ENCODE measurements around the gene HES7. TPM values are rescaled to one million over a fixed set of nuclear protein-coding genes. Genes with fewer than 3 reads are reported as not detected.

Gene HES7
- total RNA-seq, 1 experiment from 2014 or later, result 3.1 TPM

- DNase-seq (ENCODE audit: low spot score), result peak; percentile 81
- H3K27ac Mint-ChIP-seq, result peak overlapping the region; percentile 89
- peak; percentile 1; the same call in 1 of the 2 replicates for ATAC-seq
- peaks cover 22% of the 10 kb centered on the region for H3K36me3 Mint-ChIP-seq
- H3K27me3 Mint-ChIP-seq (ENCODE audit: low read depth), result peaks cover 3% of the 10 kb centered on the region; the same call in 1 of the 2 replicates
- peaks cover 14% of the 10 kb centered on the region for H3K4me1 Mint-ChIP-seq
- CTCF ChIA-PET, result interaction anchor here (0.6 to 1.6 kb wide), 9 partner anchors 12 to 72 kb away, joined by 3 to 7 read pairs (median 3); partner anchors contain the start of gene HES7
- POLR2A ChIA-PET, result interaction anchor here (0.9 to 1.1 kb wide), 3 partner anchors 12 to 59 kb away, joined by 3 to 6 read pairs (median 4); partner anchors contain the start of gene AURKB
- no peaks in the 10 kb centered on the region for H3K9me3 Mint-ChIP-seq
- peak overlapping the region; percentile 96 for H3K4me3 Mint-ChIP-seq
- TF ChIP-seq HMGXB4 (CRISPR knock-in tag; IDR thresholded peaks at IDR 0.05), result no peak
- peak; percentile 43; the same call in 1 of the 2 replicates for TF ChIP-seq TEAD1 (CRISPR knock-in tag; IDR thresholded peaks at IDR 0.05)
- no peak for TF ChIP-seq IRF2 (CRISPR knock-in tag; IDR thresholded peaks at IDR 0.05; ENCODE audit: borderline replicate concordance, low read depth)
- no peak for TF ChIP-seq ZNF425 (CRISPR knock-in tag; conservative IDR thresholded peaks at IDR 0.05)
- peak; percentile 55 for TF ChIP-seq USF2 (CRISPR knock-in tag; IDR thresholded peaks at IDR 0.05)
- no peak for TF ChIP-seq PRDM15 (CRISPR knock-in tag; IDR thresholded peaks at IDR 0.05)
- peak; percentile 82 for TF ChIP-seq MAX (CRISPR knock-in tag; IDR thresholded peaks at IDR 0.05)
- TF ChIP-seq E2F4 (CRISPR knock-in tag; IDR thresholded peaks at IDR 0.05; ENCODE audit: borderline replicate concordance, low read depth), result no peak
- no peak for TF ChIP-seq ATF2 (CRISPR knock-in tag; IDR thresholded peaks at IDR 0.05; ENCODE audit: borderline replicate concordance, low read depth)
- peak; percentile 25; the same call in 1 of the 2 replicates for TF ChIP-seq CREM (CRISPR knock-in tag; IDR thresholded peaks at IDR 0.05)
- TF ChIP-seq GABPB1 (CRISPR knock-in tag; IDR thresholded peaks at IDR 0.05), result no peak
- no peak for TF ChIP-seq SMAD4 (CRISPR knock-in tag; IDR thresholded peaks at IDR 0.05)
- TF ChIP-seq ETV6 (CRISPR knock-in tag; IDR thresholded peaks at IDR 0.05), result peak; percentile 76
- TF ChIP-seq ZSCAN18 (CRISPR knock-in tag; IDR thresholded peaks at IDR 0.05), result no peak
- peak; percentile 85 for TF ChIP-seq ZNF281 (CRISPR knock-in tag; IDR thresholded peaks at IDR 0.05)
Observed at GRCh38 chr17:8151120-8151640, 27.3 kb upstream of the HES7 start.
